ENCODE results near the gene RNF138. TPM values are rescaled to one million over a fixed set of nuclear protein-coding genes. Genes with fewer than 3 reads are reported as not detected.

The RNF138 gene
- total RNA-seq, 5 donors from 2014 or later (not counting 1 experiment from before 2014, with no cell fraction given), result 61.3 to 103 (median 67.5) TPM

GRCh38 chr18:32057624-32058165 lies 34.0 kb upstream of the RNF138 start:
- DNase-seq, result no peak
- CTCF ChIA-PET, result interaction anchor here (0.7 to 0.9 kb wide), 2 partner anchors 34 to 38 kb away, joined by 3 read pairs; no protein-coding TSS in a partner anchor
- 84% methylated on average over 3 of the region's 7 CpGs for WGBS (ENCODE audit: insufficient coverage)
- Histone ChIP-seq H3K27me3 (replicated peaks in 1 of 2; ENCODE audit: control insufficient read depth in 2 of 2, extremely low read depth in 1 of 2, insufficient read depth in 2 of 2, low read length in 1 of 2) (no peaks in the 10 kb centered on the region), H3K4me3 (ENCODE audit: control insufficient read depth in 1 of 2, extremely low read depth in 1 of 2, low read length in 1 of 2) (no peak overlapping the region), H3K4me1 (ENCODE audit: control insufficient read depth in 1 of 2, extremely low read depth in 1 of 2, insufficient read depth in 2 of 2, low read length in 2 of 2) (peaks cover 2 to 12% of the 10 kb centered on the region in 2 experiments), H3K9me3 (no peaks in the 10 kb centered on the region), H3K27ac (ENCODE audit: low read length) (no peak overlapping the region), H3K36me3 (ENCODE audit: control insufficient read depth in 2 of 2, extremely low read depth in 1 of 2, insufficient read depth in 1 of 2, low read length in 1 of 2) (peaks cover 4 to 36% of the 10 kb centered on the region in 2 donors)
- Mint-ChIP-seq H3K9me3 (no peaks in the 10 kb centered on the region), H3K27me3 (no peaks in the 10 kb centered on the region), H3K27ac (no peak overlapping the region), H3K4me1 (peaks cover 51 to 62% (median 53%) of the 10 kb centered on the region in 3 donors), H3K36me3 (peaks cover 51% of the 10 kb centered on the region), H3K4me3 (no peak overlapping the region)
- POLR2A ChIA-PET, result no interaction called here
- no peak for ATAC-seq (replicated peaks in 1 of 4)

- no peak for DNase-seq
- Mint-ChIP-seq H3K9me3 (no peaks in the 10 kb centered on the region), H3K4me3 (no peak overlapping the region), H3K4me1 (peaks cover 49 to 56% (median 51%) of the 10 kb centered on the region in 3 donors), H3K27me3 (no peaks in the 10 kb centered on the region), H3K36me3 (peaks cover 48% of the 10 kb centered on the region), H3K27ac (peak overlapping the region; percentile 29 to 81)
- CTCF ChIA-PET, result interaction anchor here in 1 of 2 donors (0.8 to 2.0 kb wide), 2 partner anchors 9 to 12 kb away, joined by 4 to 10 read pairs; no protein-coding TSS in a partner anchor
- peaks cover 2 to 7% of the 10 kb centered on the region in 2 experiments for H3K4me1 ChIP-seq (ENCODE audit: control insufficient read depth in 1 of 2, extremely low read depth in 1 of 2, insufficient read depth in 2 of 2, low read length in 2 of 2)
- no peak overlapping the region for H3K4me3 ChIP-seq (ENCODE audit: control insufficient read depth in 1 of 2, extremely low read depth in 1 of 2, low read length in 1 of 2)
- peak in 1 of 4 experiments; percentile 38 for ATAC-seq (replicated peaks in 1 of 4)
- POLR2A ChIA-PET, result interaction anchor here in 1 of 2 donors (0.5 to 1.4 kb wide), 2 partner anchors 8 to 41 kb away, joined by 3 to 8 read pairs; partner anchors contain the start of gene RNF125
- H3K27ac ChIP-seq (ENCODE audit: low read length), result no peak overlapping the region
- WGBS (ENCODE audit: insufficient coverage), result 100% methylated on average over 1 of the region's 2 CpGs
- no peaks in the 10 kb centered on the region for H3K27me3 ChIP-seq (replicated peaks in 1 of 2; ENCODE audit: control insufficient read depth in 2 of 2, extremely low read depth in 1 of 2, insufficient read depth in 2 of 2, low read length in 1 of 2)
- H3K9me3 ChIP-seq, result no peaks in the 10 kb centered on the region
- H3K36me3 ChIP-seq (ENCODE audit: control insufficient read depth in 2 of 2, extremely low read depth in 1 of 2, insufficient read depth in 1 of 2, low read length in 1 of 2), result peaks cover 4 to 30% of the 10 kb centered on the region in 2 donors
Observed at GRCh38 chr18:32060026-32060425, 31.6 kb upstream of the RNF138 start.

DNA sequence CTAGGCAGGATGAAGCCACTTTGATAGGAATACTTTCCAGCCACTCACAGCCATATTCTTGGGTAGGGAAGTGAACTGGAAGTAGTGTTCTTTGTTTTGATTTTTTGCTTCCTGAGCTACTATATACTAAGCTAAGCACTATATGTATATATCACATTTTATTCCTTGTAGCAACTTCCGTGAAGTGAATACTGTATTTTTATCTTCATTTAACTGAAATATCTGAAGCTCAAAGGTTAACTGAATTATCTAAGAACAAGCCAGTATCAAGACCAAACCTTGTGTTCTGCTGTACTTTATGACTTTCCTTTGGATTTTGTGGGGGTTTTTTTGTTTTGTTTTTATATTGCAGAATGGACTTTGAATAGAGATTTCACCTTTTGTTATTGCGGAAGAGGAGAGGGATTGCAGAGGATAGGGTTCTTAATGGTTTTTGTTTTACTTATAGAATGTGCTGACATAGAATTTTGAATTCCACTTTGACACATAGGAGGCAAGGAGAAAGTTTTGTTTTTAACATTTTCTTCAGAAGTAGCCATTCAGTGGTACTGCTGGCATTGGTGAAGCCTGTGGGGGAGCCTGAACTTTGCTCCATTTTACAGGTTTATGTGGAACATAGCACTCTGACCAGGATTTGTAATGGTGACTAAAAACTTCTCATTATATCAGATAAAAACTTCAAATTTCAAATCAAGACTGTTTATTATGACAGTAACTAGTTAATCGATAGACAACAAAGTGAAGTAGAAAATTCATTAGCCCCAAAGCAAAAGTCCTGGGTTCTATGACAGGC lies 24.1 kb upstream of the RNF138 start:
- CTCF ChIA-PET, result interaction anchor here in 1 of 2 donors (1.3 kb wide), 1 partner anchor 17 kb away, joined by 3 read pairs; no protein-coding TSS in a partner anchor
- H3K9me3 Mint-ChIP-seq, result no peaks in the 10 kb centered on the region
- Histone ChIP-seq H3K36me3 (ENCODE audit: control insufficient read depth in 2 of 2, extremely low read depth in 1 of 2, insufficient read depth in 1 of 2, low read length in 1 of 2) (peaks cover 6 to 41% of the 10 kb centered on the region in 2 donors), H3K4me3 (ENCODE audit: control insufficient read depth in 1 of 2, extremely low read depth in 1 of 2, low read length in 1 of 2) (no peak overlapping the region), H3K27me3 (replicated peaks in 1 of 2; ENCODE audit: control insufficient read depth in 2 of 2, extremely low read depth in 1 of 2, insufficient read depth in 2 of 2, low read length in 1 of 2) (no peaks in the 10 kb centered on the region), H3K4me1 (ENCODE audit: control insufficient read depth in 1 of 2, extremely low read depth in 1 of 2, insufficient read depth in 2 of 2, low read length in 2 of 2) (peaks cover 0 to 2% of the 10 kb centered on the region in 2 experiments), H3K27ac (ENCODE audit: low read length) (no peak overlapping the region), H3K9me3 (no peaks in the 10 kb centered on the region)
- H3K4me1 Mint-ChIP-seq, result peaks cover 4 to 12% (median 7%) of the 10 kb centered on the region in 3 donors
- H3K4me3 Mint-ChIP-seq, result no peak overlapping the region
- H3K36me3 Mint-ChIP-seq, result peaks cover 28% of the 10 kb centered on the region
- ATAC-seq (replicated peaks in 1 of 4) (no peak), DNase-seq (no peak)
- H3K27ac Mint-ChIP-seq, result peak overlapping the region; percentile 41 to 45
- H3K27me3 Mint-ChIP-seq, result no peaks in the 10 kb centered on the region
- POLR2A ChIA-PET, result interaction anchor here (0.5 to 1.1 kb wide), 3 partner anchors 17 to 48 kb away, joined by 3 to 6 read pairs (median 4); no protein-coding TSS in a partner anchor
- WGBS (ENCODE audit: insufficient coverage), result 83% methylated on average over 1 of the region's 3 CpGs

DNA sequence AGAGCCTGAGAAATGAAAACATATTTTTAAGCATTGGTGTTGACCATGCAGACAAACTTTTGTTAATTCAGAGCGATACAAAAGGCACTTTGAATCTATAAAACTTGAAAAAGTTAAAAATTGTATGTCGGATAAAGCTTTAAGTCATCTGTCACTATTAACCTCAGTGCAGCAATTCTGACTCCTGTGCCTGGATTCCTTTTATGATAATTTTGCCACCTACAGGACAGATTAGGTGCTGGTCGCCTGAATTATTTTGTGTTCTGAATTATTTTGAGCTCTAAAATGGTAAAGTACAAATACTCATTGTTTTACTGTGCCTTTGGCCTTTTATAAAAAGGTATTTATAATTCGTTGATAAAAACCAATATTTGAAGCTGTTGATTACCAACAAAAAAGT lies 19.4 kb upstream of the RNF138 start:
- Histone ChIP-seq H3K36me3 (ENCODE audit: control insufficient read depth in 2 of 2, extremely low read depth in 1 of 2, insufficient read depth in 1 of 2, low read length in 1 of 2) (peaks cover 6 to 35% of the 10 kb centered on the region in 2 donors), H3K4me1 (ENCODE audit: control insufficient read depth in 1 of 2, extremely low read depth in 1 of 2, insufficient read depth in 2 of 2, low read length in 2 of 2) (peaks cover 0 to 2% of the 10 kb centered on the region in 2 experiments), H3K9me3 (no peaks in the 10 kb centered on the region), H3K27me3 (replicated peaks in 1 of 2; ENCODE audit: control insufficient read depth in 2 of 2, extremely low read depth in 1 of 2, insufficient read depth in 2 of 2, low read length in 1 of 2) (no peaks in the 10 kb centered on the region), H3K4me3 (ENCODE audit: control insufficient read depth in 1 of 2, extremely low read depth in 1 of 2, low read length in 1 of 2) (no peak overlapping the region), H3K27ac (ENCODE audit: low read length) (no peak overlapping the region)
- peak in 10 of 35 experiments; percentile 4 to 62 (median 10) for DNase-seq
- peak; percentile 61 to 78 (median 69) for ATAC-seq (replicated peaks in 1 of 4)
- Mint-ChIP-seq H3K36me3 (peaks cover 34% of the 10 kb centered on the region), H3K9me3 (no peaks in the 10 kb centered on the region), H3K4me1 (peaks cover 10 to 18% (median 14%) of the 10 kb centered on the region in 3 donors), H3K27me3 (no peaks in the 10 kb centered on the region), H3K27ac (peak overlapping the region; percentile 49 to 74), H3K4me3 (no peak overlapping the region)
- ChIA-PET CTCF (interaction anchor here (0.5 to 2.9 kb wide), 33 partner anchors 9 to 516 kb away, joined by 3 to 31 read pairs (median 5); partner anchors contain the start of genes RNF125 (in 2 of the 2), RNF138 (in 1 of the 2) and TRAPPC8 (in 1 of the 2)), POLR2A (interaction anchor here (0.5 to 1.5 kb wide), 13 partner anchors 22 to 130 kb away, joined by 3 to 9 read pairs (median 4); partner anchors contain the start of genes RNF125 (in 2 of the 2) and TRAPPC8 (in 1 of the 2))
- no CpG with 5 or more reads among the region's 4 CpGs for WGBS (ENCODE audit: insufficient coverage)

GRCh38 chr18:32074206-32074605 lies 17.5 kb upstream of the RNF138 start:
- peak overlapping the region; percentile 45 to 52 for H3K27ac Mint-ChIP-seq

GRCh38 chr18:32078845-32079244 lies 12.8 kb upstream of the RNF138 start:
- ATAC-seq (replicated peaks in 1 of 4), result no peak
- H3K27ac Mint-ChIP-seq, result no peak overlapping the region
- CTCF ChIA-PET, result interaction anchor here in 1 of 2 donors (0.6 kb wide), 1 partner anchor 241 kb away, joined by 4 read pairs; no protein-coding TSS in a partner anchor

More at GRCh38 chr18:32074206-32074605, 17.5 kb upstream of the RNF138 start:
- H3K4me1 ChIP-seq (ENCODE audit: control insufficient read depth in 1 of 2, extremely low read depth in 1 of 2, insufficient read depth in 2 of 2, low read length in 2 of 2), result peaks cover 0 to 2% of the 10 kb centered on the region in 2 experiments
- Mint-ChIP-seq H3K4me3 (no peak overlapping the region), H3K27me3 (no peaks in the 10 kb centered on the region), H3K4me1 (peaks cover 6 to 17% (median 14%) of the 10 kb centered on the region in 3 donors), H3K36me3 (peaks cover 28% of the 10 kb centered on the region), H3K9me3 (no peaks in the 10 kb centered on the region)
- CTCF ChIA-PET, result interaction anchor here in 1 of 2 donors (0.7 kb wide), 1 partner anchor 55 kb away, joined by 3 read pairs; no protein-coding TSS in a partner anchor
- no peak overlapping the region for H3K27ac ChIP-seq (ENCODE audit: low read length)
- 100% methylated on average over 1 of the region's 1 CpG for WGBS (ENCODE audit: insufficient coverage)
- H3K27me3 ChIP-seq (replicated peaks in 1 of 2; ENCODE audit: control insufficient read depth in 2 of 2, extremely low read depth in 1 of 2, insufficient read depth in 2 of 2, low read length in 1 of 2), result no peaks in the 10 kb centered on the region
- ATAC-seq (replicated peaks in 1 of 4) (no peak), DNase-seq (no peak)
- no peaks in the 10 kb centered on the region for H3K9me3 ChIP-seq
- no peak overlapping the region for H3K4me3 ChIP-seq (ENCODE audit: control insufficient read depth in 1 of 2, extremely low read depth in 1 of 2, low read length in 1 of 2)
- peaks cover 6 to 21% of the 10 kb centered on the region in 2 donors for H3K36me3 ChIP-seq (ENCODE audit: control insufficient read depth in 2 of 2, extremely low read depth in 1 of 2, insufficient read depth in 1 of 2, low read length in 1 of 2)
- POLR2A ChIA-PET, result interaction anchor here in 1 of 2 donors (0.6 to 1.0 kb wide), 2 partner anchors 12 to 22 kb away, joined by 3 to 7 read pairs; no protein-coding TSS in a partner anchor

More at GRCh38 chr18:32078845-32079244, 12.8 kb upstream of the RNF138 start:
- Mint-ChIP-seq H3K9me3 (no peaks in the 10 kb centered on the region), H3K4me3 (no peak overlapping the region), H3K4me1 (peaks cover 15 to 16% (median 16%) of the 10 kb centered on the region in 3 donors), H3K27me3 (no peaks in the 10 kb centered on the region), H3K36me3 (peaks cover 34% of the 10 kb centered on the region)
- POLR2A ChIA-PET, result no interaction called here
- Histone ChIP-seq H3K9me3 (no peaks in the 10 kb centered on the region), H3K27ac (ENCODE audit: low read length) (no peak overlapping the region), H3K36me3 (ENCODE audit: control insufficient read depth in 2 of 2, extremely low read depth in 1 of 2, insufficient read depth in 1 of 2, low read length in 1 of 2) (peaks cover 0 to 10% of the 10 kb centered on the region in 2 donors), H3K4me1 (ENCODE audit: control insufficient read depth in 1 of 2, extremely low read depth in 1 of 2, insufficient read depth in 2 of 2, low read length in 2 of 2) (peaks cover 0 to under 1% of the 10 kb centered on the region in 2 experiments), H3K4me3 (ENCODE audit: control insufficient read depth in 1 of 2, extremely low read depth in 1 of 2, low read length in 1 of 2) (no peak overlapping the region), H3K27me3 (replicated peaks in 1 of 2; ENCODE audit: control insufficient read depth in 2 of 2, extremely low read depth in 1 of 2, insufficient read depth in 2 of 2, low read length in 1 of 2) (no peaks in the 10 kb centered on the region)
- DNase-seq, result no peak
- no CpG with 5 or more reads among the region's 2 CpGs for WGBS (ENCODE audit: insufficient coverage)
